Keratinocyte (primary cell): ENCODE measurements around the gene MOG. TPM values are rescaled to one million over a fixed set of nuclear protein-coding genes. Genes with fewer than 3 reads are reported as not detected.

Experiments used
- DNase-seq: peaks from one replicate; pipeline ENCODE4 v3.0.0-alpha.2; 2011; ENCODE audit warnings: low read depth, missing footprints, low spot score
- FAIRE-seq: peaks from 2 replicates; lab custom pipeline; 2011; peaks lifted over from hg19 to GRCh38; lab: Jason Lieb, UNC
- H2AFZ ChIP-seq: 2 replicates; pipeline ENCODE4 v1.6.0; 2012; ENCODE audit warnings: low read length, control low read depth, inconsistent platforms; ENCODE audit not compliant: control insufficient read depth
- H3K27ac ChIP-seq: 2 replicates; pipeline ENCODE4 v1.5.1; 2011; ENCODE audit warnings: low read length; ENCODE audit not compliant: control insufficient read depth, insufficient read depth
- H3K27me3 ChIP-seq: 3 replicates; pipeline ENCODE4 v1.6.0; 2011; ENCODE audit warnings: low read length; ENCODE audit not compliant: control insufficient read depth, insufficient read depth; ENCODE audit errors: extremely low read depth
- H3K36me3 ChIP-seq, 2 experiments: 2 replicates in 1 of 2; 3 replicates in 1 of 2; pipeline ENCODE4 v1.5.1; 2011; ENCODE audit warnings: low read length in 2 of 2, mild to moderate bottlenecking in 1 of 2; ENCODE audit not compliant: control insufficient read depth in 2 of 2, insufficient read depth in 2 of 2; ENCODE audit errors: extremely low read depth in 1 of 2
- H3K4me1 ChIP-seq: 3 replicates; pipeline ENCODE4 v1.5.1; 2011; ENCODE audit warnings: low read length; ENCODE audit not compliant: control insufficient read depth, insufficient read depth; ENCODE audit errors: extremely low read depth
- H3K4me2 ChIP-seq: 3 replicates; pipeline ENCODE4 v1.6.0; 2011; ENCODE audit warnings: low read depth, low read length; ENCODE audit not compliant: control insufficient read depth, insufficient read depth; ENCODE audit errors: extremely low read depth
- H3K4me3 ChIP-seq, 3 experiments: fragments of 200-600 bp in 1 of 3; sonication (generic) in 1 of 3; 2 replicates in 2 of 3; 3 replicates in 1 of 3; pipeline ENCODE4 v1.5.1; 2011 to 2016; ENCODE audit warnings: low read length in 3 of 3, mild to moderate bottlenecking in 3 of 3, control low read depth in 2 of 3, inconsistent platforms in 1 of 3, low read depth in 1 of 3, mixed read lengths in 1 of 3, mixed run types in 1 of 3, moderate library complexity in 1 of 3; ENCODE audit not compliant: control insufficient read depth in 2 of 3, insufficient read depth in 2 of 3; ENCODE audit errors: extremely low read depth in 1 of 3
- H3K79me2 ChIP-seq: 2 replicates; pipeline ENCODE4 v1.6.0; 2012; ENCODE audit warnings: low read length; ENCODE audit not compliant: control insufficient read depth, insufficient read depth
- H3K9ac ChIP-seq: 3 replicates; pipeline ENCODE4 v1.6.0; 2011; ENCODE audit warnings: low read length; ENCODE audit not compliant: control insufficient read depth, insufficient read depth; ENCODE audit errors: extremely low read depth
- H3K9me1 ChIP-seq: 3 replicates; pipeline ENCODE4 v1.6.0; 2011; ENCODE audit warnings: low read length; ENCODE audit not compliant: control insufficient read depth, insufficient read depth; ENCODE audit errors: extremely low read depth
- H3K9me3 ChIP-seq: 2 replicates; pipeline ENCODE4 v1.5.1; 2012; ENCODE audit warnings: low read depth, low read length; ENCODE audit not compliant: control insufficient read depth
- H4K20me1 ChIP-seq: 3 replicates; pipeline ENCODE4 v1.6.0; 2011; ENCODE audit warnings: low read length; ENCODE audit not compliant: control insufficient read depth, insufficient read depth; ENCODE audit errors: extremely low read depth
- CTCF ChIP-seq, 3 experiments: IDR thresholded peaks in 1 of 3; conservative IDR thresholded peaks in 1 of 3; optimal IDR thresholded peaks in 1 of 3; 2 replicates in 2 of 3; 3 replicates in 1 of 3; pipeline versions ENCODE3 to v1.5.1; 2011; ENCODE audit warnings: low read length in 3 of 3, mild to moderate bottlenecking in 3 of 3, moderate library complexity in 2 of 3, control low read depth in 1 of 3, inconsistent platforms in 1 of 3; ENCODE audit not compliant: insufficient read depth in 2 of 3; ENCODE audit errors: extremely low read depth in 1 of 3
- EZH2 ChIP-seq: IDR thresholded peaks from one replicate; pipeline ENCODE4 v1.6.1; 2012; ENCODE audit warnings: inconsistent platforms, mild to moderate bottlenecking, low read length, moderate library complexity
- dilution Hi-C: fragments of 300-500 bp; cut with MboI; formaldehyde crosslinking; loops from one replicate; pipeline ENCODE4 v1.7.0; 2020; ENCODE audit warnings: low sequenced_read_pairs; ENCODE audit not compliant: extremely low pct_ligation_motif_present
- polyA minus RNA-seq, 3 experiments: library from RNA; depleted of rRNA, polyadenylated mRNA; stranded (reverse); fragments of >200 nt; gene quantifications; 1 replicate in 1 of 3; 2 replicates in 1 of 3; 3 replicates in 1 of 3; pipeline ENCODE4 v1.2.3, GENCODE V29; 2011
- polyA plus RNA-seq, 5 experiments: library from polyadenylated mRNA; depleted of rRNA in 3 of 5; stranded (reverse) in 3 of 5; stranded (forward) in 1 of 5; unstranded in 1 of 5; fragments of >200 nt; gene quantifications; 1 replicate in 1 of 5; 2 replicates in 3 of 5; 3 replicates in 1 of 5; pipeline versions ENCODE4 v1.2.1 to v1.2.3, GENCODE V29; 2011 to 2012; ENCODE audit warnings: missing spikeins in 2 of 5, low read depth in 1 of 5, low replicate concordance in 1 of 5

MOG gene
- not detected in 3 replicates for polyA plus RNA-seq
- not detected for polyA plus RNA-seq (2011; ENCODE audit: low read depth)
- polyA plus RNA-seq (2011; cell fraction: cytosol; rRNA removed): not detected in 2 replicates
- polyA plus RNA-seq (2011; cell fraction: nucleus; rRNA removed): not detected in 2 replicates
- polyA plus RNA-seq (2012; ENCODE audit: low replicate concordance): 0.11 and 0.14 TPM in 2 replicates
- not detected in 3 replicates for polyA minus RNA-seq
- polyA minus RNA-seq (2011; cell fraction: cytosol; rRNA and poly(A)+ RNA removed): not detected
- polyA minus RNA-seq (2011; cell fraction: nucleus; rRNA and poly(A)+ RNA removed): not detected in 2 replicates

- Histone ChIP-seq H3K4me2 (no peak within 1 kb of the TSS), H2AFZ (no peak within 1 kb of the TSS), H3K79me2 (no peaks in the 10 kb centered on the region), H3K9me1 (no peaks in the 10 kb centered on the region), H3K9me3 (no peaks in the 10 kb centered on the region), H3K27ac (no peak within 1 kb of the TSS), H4K20me1 (no peaks in the 10 kb centered on the region), H3K27me3 (no peaks in the 10 kb centered on the region), H3K4me1 (peaks cover 2% of the 10 kb centered on the region), H3K9ac (no peak within 1 kb of the TSS), H3K4me3 (no peak within 1 kb of the TSS), H3K36me3 (no peaks in the 10 kb centered on the region)
- dilution Hi-C loops: no loop called here
- no peak for TF ChIP-seq EZH2
- TF ChIP-seq CTCF (optimal IDR thresholded peaks at IDR 0.05 in 1 of 3, IDR thresholded peaks at IDR 0.05 in 1 of 3, conservative IDR thresholded peaks at IDR 0.05 in 1 of 3; ENCODE audit: extremely low read depth in 1 of 3, insufficient read depth in 2 of 3, low read length in 3 of 3): no peak
- DNase-seq (no peak), FAIRE-seq (no peak)
Measured at GRCh38 chr6:29656798-29657197, at the start of gene MOG. Gene MOG, plus strand, starts transcription at chr6:29657092. Its CDS starts 118 bp downstream, at chr6:29657210.

- H3K4me3 ChIP-seq: no peak overlapping the region
- no peak for FAIRE-seq
- no peak overlapping the region for H3K9ac ChIP-seq
- H3K79me2 ChIP-seq: no peaks in the 10 kb centered on the region
- no peaks in the 10 kb centered on the region for H3K4me1 ChIP-seq
- DNase-seq: no peak
- TF ChIP-seq CTCF (optimal IDR thresholded peaks at IDR 0.05 in 1 of 3, IDR thresholded peaks at IDR 0.05 in 1 of 3, conservative IDR thresholded peaks at IDR 0.05 in 1 of 3; ENCODE audit: extremely low read depth in 1 of 3, insufficient read depth in 2 of 3, low read length in 3 of 3) (no peak), EZH2 (no peak)
- H3K4me2 ChIP-seq: no peak overlapping the region
- no peaks in the 10 kb centered on the region for H3K9me1 ChIP-seq
- no peaks in the 10 kb centered on the region for H3K27me3 ChIP-seq
- H3K27ac ChIP-seq: no peak overlapping the region
- no peaks in the 10 kb centered on the region for H4K20me1 ChIP-seq
- H3K36me3 ChIP-seq: peaks cover 42 to 51% of the 10 kb centered on the region in 2 experiments
- H2AFZ ChIP-seq: no peak overlapping the region
- dilution Hi-C loops: no loop called here
- no peaks in the 10 kb centered on the region for H3K9me3 ChIP-seq
Measured at GRCh38 chr6:29608131-29608530, 48.8 kb upstream of the MOG start.
